ENCODE results near the gene TOX2. TPM values are rescaled to one million over a fixed set of nuclear protein-coding genes. Genes with fewer than 3 reads are reported as not detected.

Gene TOX2
- total RNA-seq, 2 donors from 2014 or later, result 17.5 to 42.8 TPM

- no peak for ATAC-seq (replicated peaks in 1 of 2)
- Mint-ChIP-seq H3K36me3 (ENCODE audit: insufficient read depth in 2 of 2) (peaks cover 5 to 6% of the 10 kb centered on the region in 2 donors), H3K27ac (no peak overlapping the region), H3K4me3 (no peak overlapping the region), H3K4me1 (ENCODE audit: low read depth) (no peaks in the 10 kb centered on the region), H3K27me3 (ENCODE audit: low read depth) (no peaks in the 10 kb centered on the region), H3K9me3 (peaks cover 6% of the 10 kb centered on the region in 2 donors)
- DNase-seq, result no peak
Measured at GRCh38 chr20:43904827-43905177, 9.8 kb upstream of the TOX2 start.

DNA sequence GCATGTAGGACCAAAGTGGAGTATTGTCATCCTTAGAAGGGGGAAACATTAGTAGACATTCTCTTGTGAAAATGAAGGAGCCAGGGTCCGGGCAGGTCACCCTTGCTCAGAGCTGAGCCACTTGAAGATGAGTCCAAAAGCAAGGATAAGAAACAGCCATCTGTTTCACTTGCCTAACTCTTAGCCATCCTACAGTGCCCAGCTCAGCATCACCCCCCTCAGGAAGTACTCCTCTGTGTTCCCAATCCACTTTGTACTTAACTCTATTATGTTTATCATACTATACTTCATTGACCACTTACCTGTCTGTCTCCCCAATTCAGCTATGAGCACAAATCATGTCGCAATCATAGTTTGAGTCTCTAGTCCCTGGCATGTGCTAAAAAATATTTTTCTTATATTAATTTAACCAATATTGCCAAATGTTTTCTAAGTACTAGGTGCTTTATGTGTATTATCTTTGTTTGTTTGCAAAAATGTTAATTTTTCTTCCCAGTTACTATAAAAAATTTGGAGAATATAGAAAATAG lies 8.1 kb upstream of the TOX2 start:
- Mint-ChIP-seq H3K36me3 (ENCODE audit: insufficient read depth in 2 of 2) (peaks cover 5 to 6% of the 10 kb centered on the region in 2 donors), H3K27me3 (ENCODE audit: low read depth) (no peaks in the 10 kb centered on the region), H3K4me1 (ENCODE audit: low read depth) (peaks cover 14% of the 10 kb centered on the region), H3K27ac (no peak overlapping the region), H3K9me3 (peaks cover 6% of the 10 kb centered on the region in 2 donors), H3K4me3 (no peak overlapping the region)
- DNase-seq, result no peak
- no peak for ATAC-seq (replicated peaks in 1 of 2)

- no peak for DNase-seq
- ATAC-seq (replicated peaks in 1 of 2), result no peak
- peaks cover 26% of the 10 kb centered on the region for H3K27me3 Mint-ChIP-seq (ENCODE audit: low read depth)
- H3K36me3 Mint-ChIP-seq (ENCODE audit: insufficient read depth in 2 of 2), result peaks cover 11 to 18% of the 10 kb centered on the region in 2 donors
- no peak overlapping the region for H3K4me3 Mint-ChIP-seq
- no peak overlapping the region for H3K27ac Mint-ChIP-seq
- peaks cover 8 to 9% of the 10 kb centered on the region in 2 donors for H3K9me3 Mint-ChIP-seq
- peaks cover 23% of the 10 kb centered on the region for H3K4me1 Mint-ChIP-seq (ENCODE audit: low read depth)
Measured at GRCh38 chr20:43909211-43909610, 5.4 kb upstream of the TOX2 start.

- Mint-ChIP-seq H3K4me3 (no peak overlapping the region), H3K36me3 (ENCODE audit: insufficient read depth in 2 of 2) (peaks cover 11 to 18% of the 10 kb centered on the region in 2 donors), H3K27me3 (ENCODE audit: low read depth) (peaks cover 26% of the 10 kb centered on the region), H3K4me1 (ENCODE audit: low read depth) (peaks cover 23% of the 10 kb centered on the region), H3K9me3 (peaks cover 8 to 9% of the 10 kb centered on the region in 2 donors), H3K27ac (no peak overlapping the region)
- no peak for DNase-seq
- no peak for ATAC-seq (replicated peaks in 1 of 2)
Measured at GRCh38 chr20:43909720-43910119, 4.9 kb upstream of the TOX2 start.

- ATAC-seq (replicated peaks in 1 of 2), result no peak
- H3K27me3 Mint-ChIP-seq (ENCODE audit: low read depth), result peaks cover 33% of the 10 kb centered on the region
- peaks cover 8 to 9% of the 10 kb centered on the region in 2 donors for H3K9me3 Mint-ChIP-seq
- H3K27ac Mint-ChIP-seq, result no peak overlapping the region
- H3K36me3 Mint-ChIP-seq (ENCODE audit: insufficient read depth in 2 of 2), result peaks cover 16 to 24% of the 10 kb centered on the region in 2 donors
- DNase-seq, result no peak
- peaks cover 30% of the 10 kb centered on the region for H3K4me1 Mint-ChIP-seq (ENCODE audit: low read depth)
- no peak overlapping the region for H3K4me3 Mint-ChIP-seq
Measured at GRCh38 chr20:43910564-43910963, 4.1 kb upstream of the TOX2 start.

DNA sequence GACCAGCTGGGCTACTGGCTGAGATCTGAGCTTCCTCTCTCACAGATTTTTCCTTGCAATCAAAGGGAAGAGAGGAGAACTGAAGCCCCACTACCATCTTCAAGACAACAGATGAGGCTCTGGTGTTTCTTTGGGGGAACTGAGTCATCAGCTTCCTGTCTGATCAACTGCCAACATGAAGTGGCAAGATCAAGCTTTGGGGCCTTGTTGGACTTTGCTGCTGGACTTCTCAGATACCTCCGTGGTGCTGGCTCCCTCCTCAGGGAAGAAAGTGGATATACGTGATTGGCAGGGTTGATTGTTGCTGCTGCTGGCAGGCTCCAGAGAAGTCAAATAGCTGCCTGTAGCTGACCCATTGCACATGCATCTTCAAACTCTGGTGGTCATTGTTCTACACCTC lies 3.6 kb upstream of the TOX2 start:
- DNase-seq (peak in 1 of 2 donors; percentile 18), ATAC-seq (replicated peaks in 1 of 2) (no peak)
- Mint-ChIP-seq H3K27me3 (ENCODE audit: low read depth) (peaks cover 35% of the 10 kb centered on the region), H3K9me3 (peaks cover 8 to 9% of the 10 kb centered on the region in 2 donors), H3K36me3 (ENCODE audit: insufficient read depth in 2 of 2) (peaks cover 16 to 24% of the 10 kb centered on the region in 2 donors), H3K27ac (no peak overlapping the region), H3K4me1 (ENCODE audit: low read depth) (peaks cover 32% of the 10 kb centered on the region), H3K4me3 (no peak overlapping the region)

GRCh38 chr20:43913291-43914025 lies 1.2 kb upstream of the TOX2 start:
- Mint-ChIP-seq H3K27ac (no peak overlapping the region), H3K36me3 (ENCODE audit: insufficient read depth in 2 of 2) (peaks cover 13 to 21% of the 10 kb centered on the region in 2 donors), H3K4me1 (ENCODE audit: low read depth) (peaks cover 45% of the 10 kb centered on the region), H3K27me3 (ENCODE audit: low read depth) (peaks cover 45% of the 10 kb centered on the region), H3K9me3 (peaks cover 6 to 7% of the 10 kb centered on the region in 2 donors), H3K4me3 (peak overlapping the region; percentile 67 to 74)
- DNase-seq (no peak), ATAC-seq (replicated peaks in 1 of 2) (no peak)

DNA sequence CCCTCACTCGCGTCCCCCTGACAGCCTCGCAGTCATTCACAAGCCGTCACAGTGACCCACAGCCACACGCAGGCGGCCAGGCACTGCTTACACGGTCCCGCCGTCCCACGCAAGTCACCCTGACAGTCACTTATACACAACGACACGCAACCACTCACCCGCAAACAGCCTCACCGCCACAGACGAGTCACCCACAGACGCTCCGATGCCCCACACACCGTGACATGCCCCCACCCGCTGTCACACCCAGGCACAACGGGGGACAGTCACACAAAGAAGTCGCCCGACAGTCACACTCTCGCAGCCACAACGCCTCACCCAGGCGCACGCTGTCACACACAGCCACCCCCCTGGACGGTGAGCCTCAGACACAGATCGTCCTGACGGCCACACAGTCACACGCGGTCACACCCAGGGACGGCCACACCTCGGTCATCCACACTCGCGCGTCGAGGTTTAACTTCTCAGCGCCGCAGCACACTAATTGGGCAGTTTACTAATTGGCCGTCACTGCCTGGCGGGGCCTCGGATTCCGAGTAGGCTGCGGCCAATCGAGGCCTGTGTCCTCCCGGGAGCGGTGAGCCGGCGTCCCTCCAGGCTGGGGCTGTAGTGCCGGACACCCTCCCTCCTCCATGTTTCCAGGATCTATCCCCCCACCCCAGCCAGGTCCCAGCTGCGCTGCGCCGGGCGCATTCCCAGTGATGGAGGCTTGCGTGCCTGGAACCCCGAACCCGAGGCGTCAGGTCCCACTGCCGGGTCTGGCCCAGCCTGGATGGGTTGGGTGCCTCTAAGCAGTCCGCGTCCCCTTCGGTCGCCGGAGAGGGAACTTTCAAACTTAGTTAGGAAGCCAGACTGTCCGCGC lies 790 bp downstream of the TOX2 start:
- peaks cover 2 to 5% of the 10 kb centered on the region in 2 donors for H3K9me3 Mint-ChIP-seq
- peak; percentile 70 to 73 for ATAC-seq (replicated peaks in 1 of 2)
- DNase-seq, result peak; percentile 64 to 77
- H3K27me3 Mint-ChIP-seq (ENCODE audit: low read depth), result peaks cover 64% of the 10 kb centered on the region
- peak overlapping the region; percentile 86 to 88 for H3K4me3 Mint-ChIP-seq
- peaks cover 43% of the 10 kb centered on the region for H3K4me1 Mint-ChIP-seq (ENCODE audit: low read depth)
- peaks cover 10 to 18% of the 10 kb centered on the region in 2 donors for H3K36me3 Mint-ChIP-seq (ENCODE audit: insufficient read depth in 2 of 2)
- H3K27ac Mint-ChIP-seq, result peak overlapping the region; percentile 10

DNA sequence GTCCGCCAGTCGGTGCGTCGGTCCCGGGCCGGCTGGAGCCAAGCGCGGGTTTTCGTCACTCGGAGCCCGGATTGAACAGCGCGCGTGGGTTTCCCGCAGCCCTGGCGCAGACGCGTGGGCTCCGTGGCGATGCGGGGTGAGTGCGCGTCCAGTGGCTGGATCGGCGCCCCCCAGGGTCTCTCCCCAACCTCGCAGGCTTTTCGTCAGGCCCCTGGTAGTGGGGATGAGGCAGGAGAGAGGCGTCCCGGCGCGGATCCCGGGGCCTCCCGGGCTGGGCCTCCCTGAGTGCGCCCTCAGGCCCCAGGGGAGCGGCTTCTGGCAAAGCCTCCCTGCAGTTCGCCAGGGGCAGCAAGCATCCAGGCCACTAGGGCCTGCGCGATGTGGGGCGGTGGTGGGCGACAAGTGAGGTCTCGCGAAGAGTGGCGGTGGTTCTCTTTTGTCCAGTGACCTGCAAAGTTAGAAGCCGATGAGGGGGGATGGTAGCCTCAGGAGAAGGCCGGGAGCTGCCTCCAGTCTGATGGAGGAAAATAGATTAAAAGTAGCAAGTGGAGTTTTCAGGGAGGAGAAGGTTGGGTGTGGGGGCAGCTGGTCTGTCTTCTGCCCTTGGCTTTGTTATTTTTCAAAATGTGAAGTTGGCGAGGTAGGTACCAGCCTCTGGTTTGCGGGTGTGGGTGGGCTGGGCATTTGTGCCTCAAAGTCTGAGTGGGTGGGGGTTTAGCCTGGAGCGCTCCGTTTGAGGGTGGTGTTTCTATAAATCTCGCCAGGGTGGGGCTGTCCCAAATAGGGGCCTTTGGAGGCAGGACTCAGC lies 1.6 kb downstream of the TOX2 start:
- H3K9me3 Mint-ChIP-seq, result peaks cover 2 to 5% of the 10 kb centered on the region in 2 donors
- H3K27ac Mint-ChIP-seq, result no peak overlapping the region
- peak overlapping the region; percentile 86 to 88 for H3K4me3 Mint-ChIP-seq
- H3K27me3 Mint-ChIP-seq (ENCODE audit: low read depth), result peaks cover 68% of the 10 kb centered on the region
- ATAC-seq (replicated peaks in 1 of 2), result no peak
- peaks cover 37% of the 10 kb centered on the region for H3K4me1 Mint-ChIP-seq (ENCODE audit: low read depth)
- H3K36me3 Mint-ChIP-seq (ENCODE audit: insufficient read depth in 2 of 2), result peaks cover 10 to 18% of the 10 kb centered on the region in 2 donors
- DNase-seq, result peak; percentile 32 to 52

DNA sequence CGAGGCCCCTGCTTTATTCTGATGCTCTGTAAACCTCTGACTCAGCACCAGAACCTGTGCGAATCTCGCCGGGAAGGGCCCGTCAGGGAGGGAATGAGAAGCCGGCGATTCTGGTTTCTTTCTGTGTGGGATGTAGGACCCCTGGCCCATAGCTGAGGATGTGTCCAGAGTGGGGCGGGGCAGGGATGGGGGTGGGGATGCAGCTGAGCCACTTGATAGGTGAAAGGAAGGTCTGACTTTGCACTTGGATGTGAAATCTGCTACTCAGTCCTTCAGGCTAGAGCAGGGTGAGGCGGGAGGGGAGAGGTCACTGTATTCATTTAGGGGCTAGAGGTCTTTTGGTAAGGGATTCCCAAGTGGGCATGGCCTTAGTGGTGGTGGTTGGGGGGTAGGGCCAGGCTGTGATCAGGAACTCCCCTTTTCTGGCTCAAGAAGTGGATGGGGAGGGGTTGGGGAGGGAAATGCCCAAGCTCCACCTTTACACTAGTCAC lies 2.3 kb downstream of the TOX2 start:
- DNase-seq, result peak; percentile 23 to 41
- Mint-ChIP-seq H3K27me3 (ENCODE audit: low read depth) (peaks cover 71% of the 10 kb centered on the region), H3K36me3 (ENCODE audit: insufficient read depth in 2 of 2) (peaks cover 10 to 16% of the 10 kb centered on the region in 2 donors), H3K4me3 (peak overlapping the region; percentile 86 to 88), H3K27ac (no peak overlapping the region), H3K9me3 (peaks cover 2 to 5% of the 10 kb centered on the region in 2 donors), H3K4me1 (ENCODE audit: low read depth) (peaks cover 37% of the 10 kb centered on the region)
- ATAC-seq (replicated peaks in 1 of 2), result peak; percentile 21 to 36

DNA sequence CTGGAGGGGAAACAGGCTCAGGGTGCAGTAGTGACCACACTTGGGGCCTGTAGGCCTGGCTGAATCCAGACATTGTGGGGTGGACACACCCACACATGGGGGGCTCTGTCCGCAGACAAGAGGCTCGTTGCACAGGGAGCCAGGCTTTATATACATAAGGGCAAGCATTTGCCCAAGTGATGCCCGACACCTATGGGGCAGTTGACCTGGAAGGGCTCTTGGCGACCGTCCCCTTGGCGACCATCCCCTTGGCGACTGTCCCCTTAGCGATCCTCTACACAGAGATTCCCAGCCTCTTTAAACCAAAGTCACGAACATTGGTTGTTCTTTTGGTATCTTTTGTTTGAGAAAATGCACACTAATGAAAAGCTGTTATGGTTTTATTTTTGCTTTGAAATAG lies 2.7 kb downstream of the TOX2 start:
- peaks cover 71% of the 10 kb centered on the region for H3K27me3 Mint-ChIP-seq (ENCODE audit: low read depth)
- no peak overlapping the region for H3K27ac Mint-ChIP-seq
- ATAC-seq (replicated peaks in 1 of 2) (no peak), DNase-seq (no peak)
- peaks cover 42% of the 10 kb centered on the region for H3K4me1 Mint-ChIP-seq (ENCODE audit: low read depth)
- peaks cover 10 to 13% of the 10 kb centered on the region in 2 donors for H3K36me3 Mint-ChIP-seq (ENCODE audit: insufficient read depth in 2 of 2)
- H3K9me3 Mint-ChIP-seq, result peaks cover 2 to 3% of the 10 kb centered on the region in 2 donors
- H3K4me3 Mint-ChIP-seq, result peak overlapping the region in 1 of 2 donors; percentile 88

DNA sequence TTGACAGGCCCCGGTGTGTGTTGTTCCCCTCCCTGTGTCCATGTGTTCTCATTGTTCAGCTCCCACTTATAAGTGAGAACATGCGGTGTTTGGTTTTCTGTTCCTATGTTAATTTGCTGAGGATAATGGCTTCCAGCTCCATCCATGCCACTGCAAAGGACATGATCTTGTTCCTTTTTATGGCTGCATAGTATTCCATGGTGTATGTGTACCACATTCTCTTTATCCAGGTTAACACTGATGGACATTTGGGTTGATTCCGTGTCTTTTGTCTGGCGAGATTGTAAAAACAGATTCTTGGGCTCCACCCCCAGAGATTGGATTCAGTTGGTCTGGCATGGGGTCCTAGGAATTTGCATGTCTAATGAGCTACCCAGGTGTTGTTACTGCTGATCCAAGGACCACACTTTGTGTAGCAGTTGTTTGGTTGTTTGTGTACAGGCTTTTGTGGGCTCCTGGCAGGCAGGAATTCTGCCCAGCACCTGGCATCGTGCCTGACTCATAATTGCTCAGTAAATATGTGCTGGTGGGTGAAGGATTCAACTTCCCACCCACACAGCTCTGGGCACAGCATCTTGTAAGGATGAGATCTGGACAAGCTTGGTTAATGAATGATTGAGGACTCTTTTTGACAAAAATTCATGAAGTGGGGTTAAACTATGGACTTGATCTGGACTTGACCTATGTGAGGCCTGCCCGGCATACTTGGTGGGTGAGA lies 5.2 kb downstream of the TOX2 start:
- peaks cover 68% of the 10 kb centered on the region for H3K27me3 Mint-ChIP-seq (ENCODE audit: low read depth)
- H3K4me1 Mint-ChIP-seq (ENCODE audit: low read depth), result peaks cover 59% of the 10 kb centered on the region
- peaks cover 5 to 6% of the 10 kb centered on the region in 2 donors for H3K36me3 Mint-ChIP-seq (ENCODE audit: insufficient read depth in 2 of 2)
- no peak overlapping the region for H3K27ac Mint-ChIP-seq
- H3K9me3 Mint-ChIP-seq, result peaks cover 0 to 2% of the 10 kb centered on the region in 2 donors
- no peak overlapping the region for H3K4me3 Mint-ChIP-seq
- no peak for DNase-seq
- no peak for ATAC-seq (replicated peaks in 1 of 2)

Measured in activated T-cell treated with anti-CD3 and anti-CD28 coated beads, Interleukin-2, amount 50 U/mL, for 72 hours (primary cell).